Stimulated activated CD8-positive, alpha-beta memory T cell treated with anti-CD3 and anti-CD28 coated beads, Interleukin-12 subunit alpha, Interleukin-12 subunit beta, amount 100 ng/mL, for 1 hour (primary cell): ENCODE results near the gene GTPBP10.

Experiments used
- DNase-seq: peaks from one replicate; pipeline ENCODE4 v3.0.0-alpha.2; 2020; ENCODE audit warnings: low read depth

Gene GTPBP10

DNA sequence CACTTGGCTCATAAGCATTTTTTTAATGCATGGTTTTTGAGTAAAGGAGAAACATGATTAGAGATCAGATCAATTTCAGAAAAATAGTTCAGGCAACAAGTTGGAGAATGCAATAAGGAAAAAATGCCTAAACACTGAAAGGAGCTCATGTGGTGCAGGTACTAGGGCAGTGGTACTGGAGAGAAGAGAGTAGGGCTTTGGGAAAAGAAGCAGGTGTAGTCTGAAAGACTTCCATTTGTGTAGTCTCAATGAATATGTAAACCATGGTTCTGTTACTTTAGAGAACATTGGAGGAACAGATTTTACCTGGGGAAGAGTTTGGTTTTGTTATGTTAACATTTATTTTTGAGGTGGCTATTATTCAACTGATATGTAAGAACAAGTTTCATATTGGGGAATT, 5.5 kb downstream of the GTPBP10 start:
- no peak for DNase-seq

DNA sequence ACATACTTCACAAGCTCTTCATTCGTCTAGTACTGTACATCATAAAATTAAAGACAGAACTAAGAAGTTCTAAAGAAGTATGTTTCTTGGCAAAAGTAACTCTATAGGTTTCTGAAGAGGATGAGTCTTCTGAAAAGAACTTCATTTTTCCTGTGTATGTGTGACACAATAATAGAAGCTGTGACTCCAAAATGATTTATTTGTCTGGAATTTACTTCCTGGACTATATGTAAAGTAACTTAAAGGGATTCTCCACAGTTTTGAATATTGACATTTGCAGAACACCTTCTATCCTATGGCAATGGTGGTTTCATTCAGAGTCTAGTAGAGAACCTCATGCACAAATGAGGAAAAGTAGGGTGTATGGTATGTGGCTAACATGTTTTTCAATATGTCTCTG, 36.9 kb downstream of the GTPBP10 start:
- no peak for DNase-seq

DNA sequence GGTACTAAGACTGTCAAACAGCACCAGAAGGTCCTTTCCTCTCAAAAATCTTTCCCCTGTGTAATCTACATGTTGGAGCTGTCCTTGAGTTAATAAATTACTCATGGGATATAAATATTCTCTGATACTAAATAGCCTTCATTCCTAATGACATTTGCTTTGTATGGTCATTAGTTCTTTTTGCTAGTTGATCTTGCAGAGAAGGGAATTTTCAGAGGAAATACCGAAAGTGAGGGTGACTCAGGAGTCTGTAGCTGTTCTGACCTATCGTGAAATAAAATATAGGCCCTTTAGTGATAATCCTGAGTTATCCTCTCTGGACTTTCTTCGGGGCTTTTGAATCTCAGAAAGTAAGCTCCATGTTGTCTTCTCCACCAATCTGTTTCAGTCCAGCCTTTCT, 37.3 kb downstream of the GTPBP10 start:
- DNase-seq, result no peak

DNA sequence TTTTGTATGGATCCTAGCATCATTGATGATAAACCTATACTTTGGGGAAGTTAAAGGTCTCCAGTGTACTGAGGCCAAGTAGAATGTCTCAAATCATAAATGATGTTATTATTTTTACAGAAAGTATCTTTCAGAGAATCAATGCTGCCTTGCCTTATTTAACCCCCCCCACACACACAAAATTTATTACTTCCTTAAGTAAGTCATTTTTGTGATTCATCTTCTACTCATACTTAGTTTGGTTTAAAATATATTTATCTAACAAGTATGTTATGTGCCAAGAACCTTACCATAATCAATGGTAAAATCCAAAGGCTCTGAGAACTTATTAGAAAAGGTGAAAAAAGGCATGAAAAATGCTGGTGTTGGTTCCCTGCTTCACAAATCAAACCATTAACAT, 37.9 kb downstream of the GTPBP10 start:
- no peak for DNase-seq

DNA sequence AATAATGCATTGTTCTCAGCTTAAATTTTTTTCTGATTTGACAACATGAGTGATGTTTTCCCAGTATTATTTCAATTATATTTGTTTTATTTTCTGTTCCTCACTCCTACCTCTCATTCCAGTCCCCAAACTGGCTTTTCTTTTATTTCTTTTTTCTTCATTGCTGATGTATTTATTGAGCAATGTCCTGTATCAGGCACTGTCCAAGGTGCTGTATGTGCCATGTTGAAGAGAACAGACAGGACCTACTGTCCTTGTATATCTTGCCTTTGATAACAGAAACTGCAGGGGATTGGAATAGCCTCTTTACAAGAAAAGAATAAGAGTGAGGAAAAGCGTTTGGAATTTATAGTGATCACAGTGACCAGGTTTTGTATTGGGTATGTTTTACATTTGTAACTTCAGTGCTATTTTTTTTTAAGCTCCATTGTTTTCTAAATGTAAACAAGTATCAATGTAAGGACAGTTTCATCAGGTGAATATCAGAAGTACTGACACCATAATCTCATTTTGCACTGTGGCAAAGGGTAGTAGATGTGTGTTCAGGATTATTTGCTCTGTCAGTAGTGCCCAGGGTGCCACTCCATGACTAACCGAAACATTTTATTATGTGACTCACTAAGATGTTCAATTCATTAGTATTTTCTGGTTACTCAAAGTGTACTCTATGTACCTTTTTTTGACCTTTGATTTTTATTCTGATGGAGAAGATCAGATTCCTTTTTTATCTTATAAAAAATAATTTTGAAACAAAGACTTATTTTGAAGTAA, 41.1 kb downstream of the GTPBP10 start:
- no peak for DNase-seq

DNA sequence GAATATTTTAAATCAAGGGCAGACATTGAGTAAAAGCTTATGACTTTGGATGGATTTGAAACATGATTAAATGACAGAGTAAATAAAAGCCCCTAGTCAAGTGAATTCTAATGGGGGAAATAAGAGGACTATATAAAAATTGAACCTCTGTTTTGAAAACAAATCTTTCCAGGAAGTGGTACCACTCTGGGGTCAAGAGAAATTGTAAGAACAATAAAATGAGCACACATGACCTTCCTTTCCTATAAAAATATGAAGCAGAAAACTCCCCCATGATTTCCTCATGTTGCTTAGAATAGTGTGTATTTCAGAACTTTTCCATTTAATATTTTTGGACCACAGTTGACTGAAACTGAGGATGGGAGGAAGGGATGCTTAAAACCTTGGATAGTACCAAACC, 44.4 kb downstream of the GTPBP10 start:
- DNase-seq, result no peak

DNA sequence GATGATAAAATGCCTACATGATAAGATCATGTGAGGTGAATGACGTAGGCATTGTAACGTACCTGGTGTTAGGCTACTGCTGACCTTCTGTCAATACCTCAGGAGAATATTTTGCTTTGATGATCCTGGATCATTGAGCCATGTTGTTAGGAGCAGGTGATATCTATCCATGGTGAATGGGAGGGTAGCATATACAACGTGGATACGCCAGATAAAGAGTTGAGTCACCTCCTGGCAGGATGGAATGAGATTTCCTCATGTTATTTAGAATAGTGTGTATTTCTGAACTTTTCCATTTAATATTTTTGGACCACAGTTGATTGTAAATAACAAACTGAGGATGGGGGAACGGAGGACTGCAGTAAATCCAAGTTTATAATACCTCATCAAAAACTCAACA, 45.0 kb downstream of the GTPBP10 start:
- no peak for DNase-seq

DNA sequence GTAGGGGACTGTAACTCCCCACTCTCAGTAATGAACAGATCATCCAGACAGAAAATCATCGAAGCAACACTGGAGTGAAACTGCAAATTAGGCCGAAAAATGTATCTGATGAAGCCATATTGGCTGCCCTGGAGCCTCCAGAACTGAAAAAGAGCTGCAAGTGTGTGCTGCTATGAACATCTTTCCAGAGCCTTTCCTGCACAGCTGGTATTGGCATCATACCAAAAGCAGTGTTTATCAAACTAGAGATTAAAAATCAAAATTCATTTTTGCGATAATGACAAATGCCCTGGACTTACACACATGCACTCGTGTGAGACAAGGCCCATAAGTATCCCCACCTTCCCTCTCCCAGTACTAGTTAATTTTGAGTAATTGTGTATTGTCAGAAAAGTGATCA, 49.9 kb downstream of the GTPBP10 start:
- no peak for DNase-seq

DNA sequence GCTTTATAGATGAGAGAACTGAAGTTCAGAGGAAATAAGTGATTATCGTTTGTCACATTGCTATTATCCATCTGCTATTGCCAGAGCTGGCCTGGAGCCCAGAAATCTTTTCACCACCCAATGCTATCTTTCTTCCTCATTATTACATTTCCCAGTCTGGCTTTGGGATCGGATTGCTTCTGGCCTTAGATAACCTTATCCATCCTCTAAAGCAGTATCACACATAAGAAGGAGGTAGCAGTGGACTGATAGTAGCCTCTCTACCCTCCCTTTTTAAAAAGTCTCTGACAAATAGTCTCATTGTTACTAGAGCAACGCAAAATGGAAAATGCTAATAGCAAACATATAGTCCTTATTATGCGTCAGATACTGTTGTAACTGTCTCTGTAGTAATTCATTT, 55.5 kb downstream of the GTPBP10 start:
- DNase-seq, result no peak

DNA sequence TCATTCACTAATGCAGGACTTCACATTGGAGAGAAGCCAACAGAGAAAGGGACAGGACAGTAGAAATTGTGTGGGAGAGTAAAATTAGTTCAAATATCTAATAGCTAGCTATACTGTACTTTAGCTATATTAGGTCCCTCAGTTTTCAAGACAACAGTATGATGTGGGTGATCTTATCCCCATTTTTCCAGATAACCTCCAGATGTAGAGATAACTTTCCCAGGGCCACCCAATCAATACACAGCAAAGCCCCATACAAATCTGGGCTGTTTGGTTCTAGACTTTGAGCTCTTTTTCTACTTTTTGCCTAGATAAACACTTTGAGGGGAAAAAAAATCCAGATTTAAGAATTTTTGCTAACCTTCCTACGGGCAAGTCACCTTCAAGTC, 56.3 kb downstream of the GTPBP10 start:
- DNase-seq, result no peak

DNA sequence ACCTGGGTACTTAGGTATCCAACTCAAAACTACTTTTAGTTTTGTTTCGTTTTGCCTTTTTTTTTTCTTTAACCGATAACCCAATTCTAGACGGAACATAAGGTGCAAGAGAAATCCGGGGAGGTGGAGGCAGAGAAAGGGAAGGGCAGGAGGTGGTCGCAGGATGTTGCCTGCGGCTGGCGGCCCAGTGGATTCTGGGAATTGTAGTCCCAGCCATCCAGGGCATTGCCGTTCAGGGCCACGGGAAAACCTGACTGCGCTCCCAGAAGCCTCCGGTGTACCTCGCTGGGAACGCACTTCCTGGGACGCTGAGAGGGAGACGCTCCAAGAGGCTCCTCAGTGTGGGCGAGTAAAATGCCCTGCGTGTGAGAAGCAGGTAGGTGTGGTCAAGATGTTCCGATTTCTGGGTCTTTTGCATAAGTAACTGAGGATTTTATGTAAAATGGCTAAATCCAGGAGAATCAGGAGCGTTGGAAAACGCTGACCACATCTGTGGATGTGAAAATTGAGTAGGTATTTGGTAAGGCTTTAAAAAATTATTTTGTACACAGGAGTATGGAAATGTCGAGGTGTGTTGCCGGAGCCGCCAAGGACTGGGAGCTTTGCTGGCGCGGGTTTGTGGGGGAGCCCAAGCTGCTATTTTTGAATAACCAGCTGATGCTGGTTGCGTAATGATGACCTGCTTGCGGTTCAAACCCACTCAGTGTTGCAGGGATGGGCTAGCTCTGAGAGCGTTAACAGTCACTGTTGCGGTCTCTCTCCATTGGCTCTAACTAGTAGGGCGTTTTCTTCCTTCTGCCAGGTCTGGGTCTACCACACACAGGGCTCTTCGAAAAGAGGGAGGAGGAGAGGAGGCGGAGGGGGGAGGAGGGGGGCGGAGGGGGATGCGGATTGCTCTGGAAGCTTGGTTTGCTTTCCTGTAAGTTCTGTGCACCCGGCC, 56.9 kb downstream of the GTPBP10 start, which contains the start of gene CLDN12:
Gene CLDN12 (plus strand): TSS at position 288 of the 940 bp plus-strand sequence. CDS start 9,216 bp downstream, outside the sequence.
- peak; percentile 57 for DNase-seq

DNA sequence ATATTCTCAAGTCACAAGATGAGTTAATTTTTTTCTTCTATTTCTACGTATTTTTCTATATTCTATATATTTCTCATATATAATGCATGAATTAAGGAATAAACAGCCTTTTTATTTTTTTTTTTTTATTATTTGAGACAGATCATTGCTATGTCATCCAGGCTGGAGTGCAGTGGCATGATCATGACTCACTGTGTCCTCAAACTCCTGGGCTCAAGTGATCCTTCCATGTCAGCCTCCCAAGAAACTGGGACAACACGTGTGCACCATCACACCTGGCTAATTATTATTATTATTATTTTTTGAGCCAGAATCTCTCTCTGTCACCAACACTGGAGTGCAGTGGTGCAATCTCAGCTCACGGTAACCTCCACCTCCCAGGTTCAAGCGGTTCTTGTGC, 58.3 kb downstream of the GTPBP10 start:
- DNase-seq, result no peak

DNA sequence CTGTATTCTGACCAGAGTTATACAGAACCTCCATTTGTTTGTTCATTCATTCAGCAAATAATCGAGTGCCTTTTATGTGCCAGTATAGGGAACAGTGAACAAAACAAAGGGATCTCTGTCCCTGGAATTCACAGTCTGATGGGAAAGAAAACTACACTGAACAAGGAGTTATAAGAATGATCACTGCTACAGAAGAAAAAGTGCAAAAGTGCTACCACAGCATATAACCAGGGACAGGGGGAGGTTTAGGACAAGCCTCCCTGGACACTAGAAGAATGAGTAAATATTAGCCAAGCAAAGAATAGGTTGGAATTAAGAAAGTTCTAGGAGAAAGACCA, 60.9 kb downstream of the GTPBP10 start:
- DNase-seq, result no peak

DNA sequence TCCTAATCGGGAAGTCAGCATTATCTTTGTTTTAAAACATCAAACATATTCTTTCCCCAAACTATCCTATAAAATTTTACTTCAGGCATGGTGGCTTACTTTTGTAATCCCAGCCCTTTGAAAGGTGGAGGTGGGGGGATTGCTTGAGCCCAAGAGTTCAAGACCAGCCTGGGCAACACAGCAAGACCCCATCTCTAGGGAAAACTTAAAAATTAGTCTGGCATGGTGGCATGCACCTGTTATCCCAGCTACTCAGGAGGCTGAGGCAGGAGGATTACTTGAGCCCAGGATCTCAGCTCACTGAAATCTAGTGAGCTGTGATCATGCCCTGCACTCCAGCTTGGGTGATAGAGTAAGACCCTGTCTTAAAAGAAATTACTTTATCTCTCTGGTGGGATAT, 61.6 kb downstream of the GTPBP10 start:
- DNase-seq, result no peak

DNA sequence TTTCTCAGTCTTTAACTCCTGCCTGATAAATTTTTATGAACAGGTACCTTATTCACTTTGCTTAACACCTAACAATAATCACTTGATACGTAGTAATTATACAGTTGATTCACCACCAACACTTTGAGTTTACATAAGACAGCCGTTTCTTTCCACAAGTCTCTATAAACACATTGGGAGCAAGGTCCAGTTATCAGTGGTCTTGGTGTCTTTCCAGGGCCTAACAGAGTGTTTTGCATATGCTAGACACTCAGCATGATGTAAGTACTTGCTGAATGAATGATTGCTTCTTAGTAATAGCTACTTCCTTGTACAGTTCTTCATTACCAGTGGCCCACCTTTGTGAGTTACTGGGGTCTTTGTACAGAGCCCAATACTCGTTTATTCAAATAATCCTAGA, 63.2 kb downstream of the GTPBP10 start:
- DNase-seq, result no peak

DNA sequence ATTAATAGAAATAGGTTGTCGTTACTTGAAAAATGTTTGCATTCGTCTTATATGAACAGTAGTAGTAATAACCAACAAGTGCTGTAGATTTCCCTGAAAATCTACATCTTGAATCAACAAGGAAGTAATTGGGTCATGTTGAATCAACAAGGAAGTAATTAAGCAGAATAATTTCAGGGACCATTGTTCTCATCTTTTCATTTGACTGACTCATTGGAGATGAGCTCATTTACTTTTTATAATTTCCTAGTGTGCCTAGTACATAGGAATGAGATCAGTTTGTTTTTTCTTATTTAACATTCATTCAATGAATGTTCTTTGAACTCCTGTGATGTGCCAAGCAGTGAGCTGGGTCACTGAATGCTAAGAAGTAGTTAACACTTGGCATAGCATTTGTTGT, 65.0 kb downstream of the GTPBP10 start:
- no peak for DNase-seq

DNA sequence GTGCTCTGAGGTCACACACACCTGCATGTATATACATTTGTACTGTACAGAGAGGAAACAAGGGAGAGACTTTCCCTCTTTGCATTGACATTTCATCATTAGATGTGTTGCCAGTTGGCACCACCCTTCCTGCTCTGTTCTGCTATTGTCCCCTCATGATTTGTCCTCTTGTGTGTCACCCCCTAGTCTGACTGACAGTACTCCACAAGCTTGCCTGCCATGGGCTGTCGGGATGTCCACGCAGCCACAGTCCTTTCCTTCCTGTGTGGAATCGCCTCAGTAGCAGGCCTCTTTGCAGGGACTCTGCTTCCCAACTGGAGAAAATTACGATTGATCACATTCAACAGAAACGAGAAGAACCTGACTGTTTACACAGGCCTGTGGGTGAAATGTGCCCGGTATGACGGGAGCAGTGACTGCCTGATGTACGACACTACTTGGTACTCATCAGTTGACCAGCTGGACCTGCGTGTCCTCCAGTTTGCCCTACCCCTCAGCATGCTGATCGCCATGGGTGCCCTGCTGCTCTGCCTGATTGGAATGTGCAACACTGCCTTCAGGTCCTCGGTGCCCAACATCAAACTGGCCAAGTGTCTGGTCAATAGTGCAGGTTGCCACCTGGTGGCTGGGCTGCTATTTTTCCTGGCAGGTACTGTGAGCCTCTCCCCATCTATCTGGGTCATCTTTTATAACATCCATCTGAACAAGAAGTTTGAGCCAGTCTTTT, 66.1 kb downstream of the GTPBP10 start:
- no peak for DNase-seq

DNA sequence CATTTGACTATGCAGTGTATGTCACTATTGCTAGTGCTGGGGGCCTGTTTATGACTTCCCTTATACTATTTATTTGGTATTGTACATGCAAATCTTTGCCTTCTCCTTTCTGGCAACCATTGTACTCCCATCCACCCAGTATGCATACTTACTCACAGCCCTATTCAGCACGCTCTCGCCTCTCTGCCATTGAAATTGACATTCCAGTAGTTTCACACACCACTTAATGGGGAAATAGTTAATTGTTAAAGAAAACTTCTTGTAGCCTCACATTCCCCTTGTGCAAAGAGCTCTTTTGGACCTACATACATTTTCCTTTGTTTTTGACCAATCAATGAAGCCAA, 66.6 kb downstream of the GTPBP10 start:
- DNase-seq, result no peak

DNA sequence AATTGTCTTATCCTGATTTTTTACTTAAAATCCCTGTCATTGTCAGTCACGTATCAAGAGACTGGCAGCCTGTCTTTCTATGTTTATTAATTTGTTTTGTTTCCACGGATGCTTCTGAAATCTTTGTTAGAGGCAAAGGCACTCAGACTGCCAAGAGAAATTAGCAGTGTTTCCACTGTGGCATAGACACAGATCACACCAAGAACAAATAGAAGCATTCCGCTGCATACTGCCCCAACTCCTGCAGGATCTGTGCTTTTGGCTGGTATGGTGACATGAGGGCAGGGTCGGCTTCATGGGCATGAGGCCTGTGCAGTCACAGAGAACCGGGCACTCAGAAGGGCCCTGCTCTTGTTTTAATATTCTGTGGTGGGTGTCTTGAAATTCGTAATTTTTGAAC, 75.1 kb downstream of the GTPBP10 start:
- DNase-seq, result no peak

DNA sequence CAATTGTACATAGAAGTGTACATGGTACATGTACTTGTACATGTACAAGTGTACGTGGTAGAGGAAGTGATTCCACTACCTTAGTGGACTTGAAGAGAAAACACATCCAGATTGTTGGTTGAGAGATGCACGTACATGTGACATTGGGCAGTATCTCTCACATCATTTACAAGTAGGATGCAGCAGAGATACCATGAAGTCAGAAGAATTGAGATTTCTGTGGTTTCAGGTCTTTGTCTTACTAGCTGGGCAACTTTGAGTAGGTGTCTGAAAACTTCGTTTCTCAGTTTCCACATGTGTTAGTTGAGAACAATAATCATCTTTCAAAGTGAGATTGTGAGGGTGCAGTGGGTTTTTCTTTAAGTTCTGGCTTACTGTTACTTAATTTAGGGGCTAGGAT, 78.2 kb downstream of the GTPBP10 start:
- no peak for DNase-seq

DNA sequence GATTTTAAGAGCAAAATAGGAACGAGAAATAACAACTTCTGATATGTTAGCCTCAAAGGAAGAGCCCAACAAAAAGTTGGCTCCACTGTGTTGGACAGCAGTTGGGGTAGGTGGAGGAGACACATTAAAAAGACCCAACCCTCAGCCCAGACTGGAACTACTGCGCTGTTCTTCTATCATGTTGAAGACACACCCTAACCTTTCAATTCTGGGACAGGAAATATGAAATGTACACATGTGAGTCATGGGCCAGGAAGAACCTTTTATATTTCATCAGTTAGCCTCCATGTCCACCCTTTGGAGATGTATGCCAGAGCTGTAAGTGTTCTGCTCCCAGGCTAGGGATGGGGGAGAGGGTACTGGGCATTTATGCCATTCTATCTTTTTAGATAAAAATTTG, 78.9 kb downstream of the GTPBP10 start:
- DNase-seq, result no peak

DNA sequence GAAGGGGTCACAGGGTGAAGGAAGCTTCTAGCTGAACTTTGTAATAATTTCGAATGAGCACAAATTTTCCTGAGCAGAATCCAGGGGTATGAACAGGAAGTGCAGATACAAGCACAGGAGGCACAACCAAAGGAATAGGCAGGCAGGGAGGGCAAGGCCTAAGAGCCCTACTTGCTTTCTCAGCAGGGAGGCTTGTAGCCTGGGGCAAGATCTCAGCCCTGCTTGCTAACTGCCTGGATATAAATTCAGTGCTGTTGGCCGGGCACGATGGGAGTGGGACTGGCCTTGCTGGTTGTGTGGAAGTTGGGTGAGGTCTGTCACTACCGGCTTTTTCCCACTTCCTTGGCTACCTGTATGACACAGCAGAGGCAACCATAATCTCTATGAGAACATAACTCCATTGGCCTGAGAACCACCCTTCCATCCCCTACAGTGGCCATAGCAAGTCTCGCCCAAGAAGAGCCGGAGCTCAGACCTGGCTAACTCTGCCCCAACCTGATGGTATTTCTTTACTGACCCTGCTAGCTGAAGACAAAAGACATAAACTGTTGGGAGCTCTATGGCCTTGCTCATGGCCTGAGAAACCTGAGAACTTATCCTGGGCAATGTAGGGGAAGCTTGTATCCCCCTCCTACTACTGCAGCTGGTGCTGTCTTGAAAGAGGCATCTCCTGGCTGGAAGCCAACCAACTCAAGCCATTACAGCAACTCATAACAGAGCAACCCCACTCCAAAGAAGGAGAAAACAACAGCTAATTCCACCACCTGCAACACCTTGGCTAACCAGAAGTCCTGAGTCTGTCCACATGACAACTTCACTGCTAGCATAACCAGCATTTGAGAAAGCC, 84.3 kb downstream of the GTPBP10 start:
- no peak for DNase-seq
